Stimulated activated CD8-positive, alpha-beta memory T cell treated with anti-CD3 and anti-CD28 coated beads, Interleukin-12 subunit alpha, Interleukin-12 subunit beta, amount 100 ng/mL, for 4 hours (primary cell): Measurements from ENCODE around the gene MAB21L3.

Experiments used
- DNase-seq: peaks from one replicate; pipeline ENCODE4 v3.0.0-alpha.2; 2020; ENCODE audit warnings: low read depth

Gene MAB21L3

DNA sequence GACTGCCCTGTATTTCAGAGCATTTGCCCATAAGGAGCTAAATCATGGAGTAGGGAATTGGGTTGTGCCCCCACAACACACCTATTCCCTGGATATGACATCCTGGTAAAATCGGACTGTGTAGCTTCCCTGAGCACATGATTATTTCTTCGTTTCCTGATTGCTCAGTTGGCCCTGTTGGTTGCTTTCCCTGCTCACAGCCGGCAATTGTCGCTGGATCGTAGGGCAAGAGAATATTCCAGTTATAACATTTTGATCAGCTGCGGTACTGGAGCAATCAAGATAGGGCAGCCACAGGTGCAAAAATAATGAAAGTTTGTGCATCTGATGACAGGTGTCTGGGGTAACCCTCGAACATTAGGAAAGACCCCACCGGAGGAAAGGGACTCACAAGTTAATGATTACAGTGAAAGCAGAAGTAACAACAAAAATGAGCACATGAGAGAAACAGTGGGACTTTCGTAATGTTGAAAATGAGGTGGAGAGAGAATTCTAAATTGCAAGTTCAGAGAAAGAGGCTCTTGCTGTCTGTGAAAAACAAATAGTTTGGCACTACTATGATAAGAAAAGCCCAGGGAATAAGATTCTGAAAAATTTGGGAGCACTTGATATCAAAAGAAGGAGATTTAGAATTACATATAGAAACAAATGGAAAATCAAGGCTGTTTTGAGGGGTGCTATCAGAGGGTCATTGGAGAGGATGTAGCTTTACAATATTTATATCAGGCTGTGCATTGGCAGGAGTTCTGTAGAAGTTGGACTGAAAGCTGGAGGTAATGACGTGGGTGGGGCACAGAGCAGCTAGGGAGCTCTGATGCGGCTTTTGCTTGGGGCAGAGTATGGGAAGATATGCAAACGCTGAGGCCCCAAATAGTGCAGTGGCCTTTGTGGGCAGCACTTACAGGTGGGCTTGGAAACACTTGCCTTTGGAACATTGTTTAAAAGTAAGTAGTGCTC is at the start of gene MAB21L3:
Gene MAB21L3 (plus strand): TSS at position 833 of the 957 bp plus-strand sequence. CDS start 1,217 bp downstream, outside the sequence.
- DNase-seq = no peak

DNA sequence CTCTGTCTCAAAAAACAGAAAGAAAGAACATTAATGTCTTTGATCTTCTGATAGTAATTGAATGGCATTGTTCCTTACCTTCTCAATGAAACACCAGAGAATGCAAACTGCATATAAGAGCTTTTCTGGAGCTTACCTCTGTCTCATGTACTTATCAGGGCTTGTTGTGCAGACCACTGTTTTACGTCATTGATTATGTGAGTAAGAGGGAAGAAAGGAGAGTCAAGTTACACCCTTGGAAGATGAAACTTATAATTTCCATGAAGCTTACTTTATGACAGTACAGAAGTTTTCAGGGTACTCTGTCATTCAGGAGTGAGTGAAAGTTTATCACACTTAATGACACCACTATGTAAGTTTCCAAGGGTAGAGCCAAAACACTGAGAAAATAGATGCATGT is 49.0 kb upstream of the MAB21L3 start:
- no peak for DNase-seq

DNA sequence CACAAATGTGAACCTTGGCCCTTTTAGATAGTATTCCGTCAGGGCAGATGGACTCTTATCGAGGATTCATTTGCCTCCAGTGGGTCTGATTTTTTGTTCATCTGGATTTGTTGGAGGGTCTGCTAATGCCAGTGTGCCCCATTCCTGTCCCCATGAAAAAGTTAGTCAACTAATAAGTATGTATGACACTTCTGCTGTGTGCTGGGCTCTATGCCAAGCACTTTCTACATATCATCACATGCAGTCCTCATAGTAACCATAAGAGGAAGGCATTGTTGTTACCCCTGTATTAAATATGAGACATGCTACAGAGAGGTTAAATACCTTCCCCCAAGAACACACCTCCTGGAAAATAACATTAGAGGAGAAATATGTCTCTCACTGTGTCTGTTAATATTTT is 46.6 kb upstream of the MAB21L3 start:
- DNase-seq = no peak

DNA sequence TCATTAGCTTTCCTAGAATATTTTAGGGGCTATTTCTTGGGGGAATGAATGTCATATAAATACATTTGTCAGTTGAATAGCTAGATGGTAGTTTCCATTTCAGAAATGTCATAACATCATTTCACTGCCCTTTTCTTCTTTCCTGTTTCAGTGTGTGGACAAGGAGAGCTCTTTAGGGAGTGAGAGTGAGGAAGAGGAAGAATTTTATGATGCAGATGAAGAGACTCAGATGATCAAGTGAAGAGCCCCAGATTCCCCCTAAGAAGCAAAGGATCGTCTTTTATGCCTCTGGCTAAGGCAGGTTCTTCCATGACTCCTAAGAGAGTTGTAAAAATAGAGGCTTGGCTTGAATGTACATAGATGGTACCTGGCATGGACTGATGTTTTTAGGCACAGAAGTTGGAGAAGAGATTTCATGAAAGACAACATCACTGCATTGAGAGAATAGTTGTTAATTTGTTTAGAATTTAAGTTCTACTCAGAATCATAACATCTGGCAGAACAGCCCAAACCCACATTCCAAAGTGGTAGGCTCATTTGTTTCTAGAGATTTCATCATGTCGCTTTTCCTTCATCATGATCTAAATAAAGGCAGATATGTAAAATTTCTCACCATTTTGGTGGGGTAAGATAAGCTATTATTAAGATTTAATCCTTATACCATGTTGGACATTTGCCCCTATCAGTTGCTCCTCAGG is 44.2 kb upstream of the MAB21L3 start:
- no peak for DNase-seq

DNA sequence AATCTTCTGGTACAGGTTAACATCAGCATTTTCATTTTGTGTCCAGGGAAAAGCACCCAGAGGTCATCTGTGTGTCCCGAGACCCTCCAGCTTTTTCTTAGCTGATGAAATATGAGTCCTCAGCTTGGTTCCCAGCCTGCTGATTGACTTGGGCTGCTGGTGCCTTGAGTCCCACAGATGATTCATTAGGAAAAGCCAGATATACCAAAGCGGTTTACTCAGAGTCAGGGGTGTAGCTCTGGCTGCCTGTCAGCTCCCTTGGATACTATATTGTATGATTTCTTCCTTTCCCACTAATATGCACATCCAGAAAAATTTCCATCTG is 43.7 kb upstream of the MAB21L3 start:
- no peak for DNase-seq

GRCh38 chr1:116075575-116075974 is 35.6 kb upstream of the MAB21L3 start:
- DNase-seq = no peak

- DNase-seq = no peak
Observed at GRCh38 chr1:116075990-116076389, 35.2 kb upstream of the MAB21L3 start.

DNA sequence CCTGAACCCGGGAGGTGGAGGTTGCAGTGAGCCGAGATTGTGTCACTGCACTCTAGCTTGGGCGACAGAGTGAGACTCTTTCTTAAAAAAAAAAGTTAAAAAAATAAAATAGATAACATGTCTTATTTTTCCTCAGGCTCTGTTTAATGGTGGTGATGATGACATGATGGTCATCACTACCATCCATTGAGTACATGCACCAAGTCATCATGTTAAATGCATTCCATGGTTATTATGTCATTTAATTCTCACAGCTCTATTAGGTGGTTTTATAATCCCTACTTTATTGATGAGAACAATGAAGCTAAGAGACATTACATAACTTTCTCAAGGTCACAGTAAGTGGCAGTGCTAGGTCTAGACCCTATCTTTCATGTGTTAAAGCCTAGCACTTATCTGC is 34.4 kb upstream of the MAB21L3 start:
- no peak for DNase-seq

DNA sequence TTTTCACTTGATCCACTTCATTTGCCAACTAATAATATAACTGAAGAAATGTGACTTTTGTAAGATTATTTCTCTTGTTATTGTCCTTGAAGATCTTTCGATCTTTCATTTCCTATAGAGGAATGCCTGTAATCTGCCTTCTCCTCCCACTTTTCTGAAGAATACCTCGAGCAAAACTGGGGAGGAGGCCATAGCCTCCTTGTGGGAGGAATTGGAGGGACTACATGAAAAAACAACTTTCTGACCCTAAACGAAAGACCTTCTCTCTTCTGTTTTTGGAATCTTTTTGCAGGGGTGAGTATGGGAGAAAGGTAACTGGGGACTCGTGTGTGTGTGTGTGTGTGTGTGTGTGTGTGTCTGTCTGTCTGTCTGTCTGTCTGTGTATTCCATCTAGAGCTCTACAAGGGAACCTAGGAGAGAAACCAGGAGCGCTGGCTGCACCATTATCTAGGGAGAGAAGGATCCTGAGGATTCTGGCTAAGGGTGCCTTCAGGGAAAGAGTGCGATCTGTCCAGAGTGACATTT is 32.4 kb upstream of the MAB21L3 start:
- no peak for DNase-seq

- no peak for DNase-seq
Observed at GRCh38 chr1:116087628-116088027, 23.6 kb upstream of the MAB21L3 start.

- DNase-seq = no peak
Observed at GRCh38 chr1:116089870-116090269, 21.3 kb upstream of the MAB21L3 start.

GRCh38 chr1:116091083-116091482 is 20.1 kb upstream of the MAB21L3 start:
- no peak for DNase-seq

- no peak for DNase-seq
Observed at GRCh38 chr1:116092752-116093489, 18.3 kb upstream of the MAB21L3 start.

- DNase-seq = no peak
Observed at GRCh38 chr1:116095027-116095426, 16.2 kb upstream of the MAB21L3 start.

DNA sequence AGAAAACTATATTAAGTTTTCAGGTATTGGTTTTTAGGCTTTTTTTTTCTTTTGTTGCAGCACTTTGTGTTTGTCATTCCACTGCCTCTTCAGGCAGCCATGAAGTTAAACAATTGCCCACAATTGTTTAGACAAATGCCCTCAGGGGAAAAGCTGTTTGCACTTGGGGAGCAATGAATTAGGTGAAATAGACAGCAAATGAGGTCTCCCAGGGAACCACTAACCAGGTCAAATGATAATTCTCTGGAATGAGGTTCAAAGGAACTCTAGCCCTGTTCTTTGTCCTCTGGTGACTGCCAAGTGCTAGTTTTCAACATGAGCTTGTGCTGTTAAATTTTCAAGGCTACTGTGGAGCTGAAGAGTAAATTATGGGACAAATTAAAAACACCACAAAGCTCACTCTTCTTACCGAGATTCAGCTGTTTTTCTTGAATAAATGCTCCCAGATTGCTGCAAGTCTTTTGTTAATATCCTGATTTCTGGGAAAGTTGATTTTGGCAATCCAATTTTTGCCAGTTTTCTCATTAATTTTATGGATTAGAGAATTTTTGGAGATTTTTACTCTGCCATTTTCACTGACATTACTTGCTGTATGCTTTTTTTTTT is 15.1 kb upstream of the MAB21L3 start:
- no peak for DNase-seq

GRCh38 chr1:116097626-116098025 is 13.6 kb upstream of the MAB21L3 start:
- no peak for DNase-seq

GRCh38 chr1:116099379-116099778 is 11.8 kb upstream of the MAB21L3 start:
- no peak for DNase-seq

- no peak for DNase-seq
Observed at GRCh38 chr1:116099919-116100318, 11.3 kb upstream of the MAB21L3 start.

GRCh38 chr1:116104667-116105066 is 6.5 kb upstream of the MAB21L3 start:
- DNase-seq = no peak

GRCh38 chr1:116105996-116106395 is 5.2 kb upstream of the MAB21L3 start:
- DNase-seq = no peak

DNA sequence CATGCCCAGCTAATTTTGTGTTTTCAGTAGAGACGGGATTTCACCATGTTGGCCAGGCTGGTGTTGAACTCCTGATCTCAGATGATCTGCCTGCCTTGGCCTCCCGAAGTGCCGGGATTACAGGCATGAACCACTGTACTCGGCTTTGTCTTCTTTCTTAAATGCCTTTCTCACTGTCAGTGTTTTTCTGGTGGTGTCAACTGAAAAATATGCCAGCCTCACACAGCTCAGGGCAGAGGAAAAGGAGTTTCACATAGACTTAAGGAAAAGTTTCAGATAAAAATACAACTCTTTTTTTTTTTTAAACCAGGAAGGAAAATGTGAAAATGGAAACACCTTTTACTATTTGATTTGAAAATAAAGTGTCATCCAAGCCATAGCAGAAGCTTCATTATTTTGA is 4.6 kb upstream of the MAB21L3 start:
- DNase-seq = no peak

- DNase-seq = no peak
Observed at GRCh38 chr1:116107371-116107770, 3.8 kb upstream of the MAB21L3 start.
